CD4-positive, alpha-beta memory T cell (primary cell): ENCODE measurements around the gene LINGO3. TPM values are rescaled to one million over a fixed set of nuclear protein-coding genes. Genes with fewer than 3 reads are reported as not detected.
"Not testable (repeated sequence)": the region's sequence is repeated elsewhere in the genome, so short reads cannot be mapped to it uniquely, and the experiment has no call there.

Experiments used
- CTCF ChIA-PET: fragments of 350-600 bp; sonication (Branson Sonifier 250); formaldehyde crosslinking; loops from one replicate; lab custom pipeline; 2021; ENCODE audit warnings: inconsistent platforms; ENCODE audit not compliant: partially characterized antibody; lab: Charles Lee
- POLR2A ChIA-PET: fragments of 350-600 bp; sonication (Branson Sonifier 250); formaldehyde crosslinking; loops from one replicate; lab custom pipeline; 2021; ENCODE audit not compliant: partially characterized antibody; lab: Charles Lee
- DNase-seq, 5 donors: peaks; one replicate each; pipeline versions ENCODE4 v3.0.0 to v3.0.0-alpha.2; 2020 to 2022; ENCODE audit warnings: mixed read lengths in 1 of 5
- H3K27ac ChIP-seq: one replicate; pipeline ENCODE4 v1.7.0; 2013; ENCODE audit warnings: low read depth, low read length
- H3K27me3 ChIP-seq: 2 replicates; pipeline ENCODE4 v1.7.0; 2013; ENCODE audit warnings: mild to moderate bottlenecking, low read length, moderate library complexity; ENCODE audit not compliant: insufficient read depth
- H3K36me3 ChIP-seq: 2 replicates; pipeline ENCODE4 v1.7.0; 2013; ENCODE audit warnings: mild to moderate bottlenecking, low read length, moderate library complexity; ENCODE audit not compliant: insufficient read depth
- H3K4me1 ChIP-seq: 2 replicates; pipeline ENCODE4 v1.7.0; 2013; ENCODE audit warnings: mild to moderate bottlenecking, low read length, moderate library complexity; ENCODE audit not compliant: insufficient read depth
- H3K4me3 ChIP-seq, 2 donors: one replicate each; pipeline ENCODE4 v1.7.0; 2013; ENCODE audit warnings: low read length in 2 of 2, mild to moderate bottlenecking in 1 of 2
- H3K9me3 ChIP-seq, 2 donors: one replicate each; pipeline ENCODE4 v1.7.0; 2013; ENCODE audit warnings: low read length in 2 of 2, control low read depth in 1 of 2; ENCODE audit not compliant: control insufficient read depth in 1 of 2
- H3K27ac Mint-ChIP-seq, 7 donors: one replicate each; pipeline ENCODE4 v1.8.0; 2020 to 2021; ENCODE audit warnings: mixed read lengths in 7 of 7, mild to moderate bottlenecking in 6 of 7, inconsistent platforms in 3 of 7, moderate library complexity in 3 of 7
- H3K27me3 Mint-ChIP-seq, 2 donors: one replicate each; pipeline ENCODE4 v1.8.0; 2020 to 2021; ENCODE audit warnings: mixed read lengths in 2 of 2
- H3K36me3 Mint-ChIP-seq, 2 donors: one replicate each; pipeline ENCODE4 v1.8.0; 2020 to 2021; ENCODE audit warnings: mixed read lengths in 2 of 2, inconsistent platforms in 1 of 2, mild to moderate bottlenecking in 1 of 2
- H3K4me1 Mint-ChIP-seq, 4 donors: one replicate each; pipeline ENCODE4 v1.8.0; 2020 to 2021; ENCODE audit warnings: mixed read lengths in 4 of 4, mild to moderate bottlenecking in 1 of 4
- H3K4me3 Mint-ChIP-seq, 8 donors: one replicate each; pipeline ENCODE4 v1.8.0; 2020 to 2021; ENCODE audit warnings: mixed read lengths in 8 of 8, mild to moderate bottlenecking in 7 of 8, moderate library complexity in 6 of 8, inconsistent platforms in 3 of 8
- H3K9me3 Mint-ChIP-seq, 8 donors: one replicate each; pipeline ENCODE4 v1.8.0; 2020 to 2021; ENCODE audit warnings: mixed read lengths in 8 of 8, mild to moderate bottlenecking in 5 of 8, inconsistent platforms in 3 of 8, moderate library complexity in 1 of 8
- intact Hi-C: fragments of 100-400 bp; cut with micrococcal nuclease; formaldehyde crosslinking; loops from one replicate; pipeline ENCODE4 v1.15.1; 2023
- polyA plus RNA-seq, 2 donors: library from polyadenylated mRNA; unstranded; fragments of 300-500 nt; fragmentation: Illumina TruSeq; gene quantifications; one replicate each; pipeline ENCODE4 v1.2.3, GENCODE V29; 2021
- total RNA-seq, 2 experiments: library from RNA; stranded (reverse); gene quantifications; one replicate each; pipeline ENCODE4 v1.2.3, GENCODE V29; 2021

Gene LINGO3
- total and polyA plus RNA-seq, 4 experiments from 2014 or later = 0.46 to 7.1 (median 0.74) TPM

DNA sequence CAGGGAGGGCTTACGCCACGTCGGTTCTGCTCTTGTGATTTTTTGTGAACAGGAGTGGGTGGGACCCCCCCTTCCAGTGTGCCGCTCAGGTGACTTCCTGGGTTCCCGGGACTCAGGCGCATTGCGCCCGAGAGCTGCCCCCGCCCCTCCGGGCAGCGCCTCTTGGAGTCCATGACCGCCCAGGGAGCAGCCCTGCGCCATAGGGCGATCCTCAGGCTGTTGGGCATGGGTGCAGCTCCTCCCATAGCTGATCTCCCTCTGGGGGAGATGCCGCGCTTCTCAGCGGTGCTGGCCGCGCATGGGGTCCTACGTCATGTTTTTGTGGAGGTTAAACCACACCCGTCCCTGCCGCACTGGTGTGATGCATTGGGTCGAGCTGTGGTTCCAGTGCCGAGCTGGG lies 44.2 kb upstream of the LINGO3 start:
- H3K9me3 Mint-ChIP-seq = no peaks in the 10 kb centered on the region
- ChIA-PET CTCF (no interaction called here), POLR2A (no interaction called here)
- no peaks in the 10 kb centered on the region for H3K4me1 ChIP-seq
- H3K36me3 ChIP-seq = peaks cover 9% of the 10 kb centered on the region
- H3K9me3 ChIP-seq = no peaks in the 10 kb centered on the region
- no peak overlapping the region for H3K4me3 Mint-ChIP-seq
- DNase-seq = peak in 1 of 5 donors; percentile 1
- H3K27me3 Mint-ChIP-seq = no peaks in the 10 kb centered on the region
- H3K27me3 ChIP-seq = no peaks in the 10 kb centered on the region
- H3K36me3 Mint-ChIP-seq = peaks cover 0 to 1% of the 10 kb centered on the region in 2 donors
- H3K27ac ChIP-seq = no peak overlapping the region
- no peak overlapping the region for H3K27ac Mint-ChIP-seq
- H3K4me1 Mint-ChIP-seq = no peaks in the 10 kb centered on the region
- no peak overlapping the region for H3K4me3 ChIP-seq
- intact Hi-C loops = no loop called here

DNA sequence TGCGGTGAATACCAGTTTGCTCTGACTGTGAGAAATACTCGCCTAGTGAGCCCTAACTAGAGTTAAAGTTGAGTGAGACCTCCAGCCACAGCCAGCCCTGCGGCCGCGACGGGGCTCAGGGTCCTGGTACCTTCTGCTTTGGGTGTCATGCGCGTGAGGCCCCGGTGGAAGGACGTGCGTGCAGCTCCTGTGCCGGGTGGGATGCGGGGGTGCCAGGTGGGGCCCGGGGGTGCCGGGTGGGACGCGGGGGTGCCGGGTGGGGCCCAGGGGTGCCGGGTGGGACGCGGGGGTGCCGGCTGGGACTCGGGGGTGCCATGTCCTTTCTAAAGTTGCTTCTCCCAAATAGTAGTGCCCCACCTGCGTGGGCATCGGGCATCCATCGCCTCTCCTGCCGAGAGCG lies 43.6 kb upstream of the LINGO3 start:
- intact Hi-C loops = no loop called here
- H3K9me3 Mint-ChIP-seq = no peaks in the 10 kb centered on the region

DNA sequence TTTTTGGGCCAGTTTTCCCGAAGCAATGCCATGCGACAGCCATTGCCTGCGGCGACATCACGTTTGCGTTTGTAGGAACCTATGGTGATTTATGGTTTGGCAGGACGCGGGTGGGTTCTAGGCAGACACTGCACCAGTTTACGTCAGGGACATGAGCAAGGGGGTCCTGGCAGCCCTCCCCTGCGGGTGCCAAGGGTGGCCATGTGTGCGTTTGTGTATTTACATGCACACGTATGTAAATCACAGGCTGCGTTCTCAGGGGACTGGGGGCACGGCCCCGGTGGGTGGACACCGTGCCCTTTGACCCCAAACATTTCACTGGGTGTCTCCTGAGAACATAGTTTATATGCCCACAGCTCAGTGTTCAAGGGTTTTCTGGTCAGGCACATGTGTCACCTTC lies 42.7 kb upstream of the LINGO3 start:
- H3K4me1 Mint-ChIP-seq = no peaks in the 10 kb centered on the region
- Histone ChIP-seq H3K4me3 (no peak overlapping the region), H3K27me3 (no peaks in the 10 kb centered on the region), H3K9me3 (no peaks in the 10 kb centered on the region), H3K36me3 (peaks cover 9% of the 10 kb centered on the region), H3K4me1 (no peaks in the 10 kb centered on the region), H3K27ac (no peak overlapping the region)
- DNase-seq = no peak
- no peaks in the 10 kb centered on the region for H3K9me3 Mint-ChIP-seq
- POLR2A ChIA-PET = no interaction called here
- H3K27me3 Mint-ChIP-seq = no peaks in the 10 kb centered on the region
- H3K36me3 Mint-ChIP-seq = peaks cover 3 to 4% of the 10 kb centered on the region in 2 donors
- CTCF ChIA-PET = no interaction called here
- intact Hi-C loops = no loop called here
- no peak overlapping the region for H3K4me3 Mint-ChIP-seq
- no peak overlapping the region for H3K27ac Mint-ChIP-seq

More for the DNA sequence above, 43.6 kb upstream of the LINGO3 start:
- no peak overlapping the region for H3K4me3 Mint-ChIP-seq
- no peaks in the 10 kb centered on the region for H3K4me1 Mint-ChIP-seq
- Histone ChIP-seq H3K27me3 (no peaks in the 10 kb centered on the region), H3K36me3 (peaks cover 9% of the 10 kb centered on the region), H3K4me1 (no peaks in the 10 kb centered on the region), H3K9me3 (no peaks in the 10 kb centered on the region), H3K4me3 (no peak overlapping the region), H3K27ac (no peak overlapping the region)
- peaks cover 0 to 1% of the 10 kb centered on the region in 2 donors for H3K36me3 Mint-ChIP-seq
- peak in 1 of 5 donors; percentile 9 for DNase-seq
- ChIA-PET POLR2A (no interaction called here), CTCF (no interaction called here)
- no peaks in the 10 kb centered on the region for H3K27me3 Mint-ChIP-seq
- H3K27ac Mint-ChIP-seq = no peak overlapping the region

DNA sequence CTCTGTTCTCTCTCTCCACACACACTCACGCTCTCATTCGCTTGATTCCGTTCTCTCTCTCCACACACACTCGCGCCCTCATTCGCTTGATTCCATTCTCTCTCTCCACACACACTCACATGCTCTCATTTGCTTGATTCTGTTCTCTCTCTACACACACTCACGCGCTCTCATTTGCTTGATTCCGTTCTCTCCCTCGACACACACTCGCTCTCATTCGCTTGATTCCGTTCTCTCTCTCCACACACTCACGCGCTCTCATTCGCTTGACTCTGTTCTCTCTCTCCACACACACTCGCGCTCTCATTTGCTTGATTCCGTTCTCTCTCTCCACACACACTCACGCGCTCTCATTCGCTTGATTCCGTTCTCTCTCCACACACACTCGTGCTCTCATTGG lies 41.9 kb upstream of the LINGO3 start:
- POLR2A ChIA-PET, CTCF ChIA-PET: not testable (repeated sequence)

DNA sequence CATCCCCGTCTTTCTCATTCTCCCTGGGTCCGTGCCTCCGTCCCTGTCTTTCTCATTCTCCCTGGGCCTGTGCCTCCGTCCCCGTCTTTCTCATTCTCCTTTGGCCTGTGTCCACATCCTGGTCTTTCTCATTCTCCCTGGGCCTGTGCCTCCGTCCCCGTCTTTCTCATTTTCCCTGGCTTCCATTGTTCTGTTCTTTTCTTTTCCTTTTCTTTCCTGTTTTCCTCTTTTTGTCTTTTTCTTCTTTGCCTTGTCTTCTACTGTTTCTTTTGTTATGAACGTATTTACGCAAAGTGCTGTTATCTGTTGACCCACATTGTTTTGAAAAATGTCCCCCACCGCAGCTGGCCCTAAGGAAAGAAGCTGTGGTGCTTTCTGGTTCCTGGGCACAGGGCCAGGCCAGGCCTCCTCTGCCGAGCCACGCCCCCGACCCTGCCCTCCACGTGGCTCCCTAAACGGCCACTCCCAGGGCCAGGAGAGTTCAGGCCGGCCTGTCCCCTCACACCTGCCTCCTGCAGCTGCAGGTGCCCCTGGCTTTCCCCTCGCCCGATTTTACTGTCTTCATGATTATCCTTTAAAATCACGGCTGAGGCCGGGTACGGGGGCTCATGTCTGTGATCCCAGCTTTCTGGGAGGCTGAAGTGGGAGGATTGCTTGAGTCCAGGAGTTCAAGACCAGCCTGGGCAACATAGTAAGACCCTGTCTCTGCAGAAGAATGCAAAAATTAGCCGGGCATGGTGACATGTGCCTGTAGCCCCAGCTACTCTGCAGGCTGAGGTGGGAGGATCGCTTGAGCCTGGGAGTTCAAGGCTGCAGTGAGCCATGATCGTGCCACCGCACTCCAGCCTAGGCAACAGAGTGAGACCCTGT lies 38.1 kb upstream of the LINGO3 start:
- Mint-ChIP-seq H3K4me1 (no peaks in the 10 kb centered on the region), H3K4me3 (no peak overlapping the region), H3K27ac (peak overlapping the region in 2 of 7 donors; percentile 11 to 25), H3K36me3 (peaks cover 3% of the 10 kb centered on the region in 2 donors), H3K27me3 (no peaks in the 10 kb centered on the region), H3K9me3 (no peaks in the 10 kb centered on the region)
- CTCF ChIA-PET = interaction anchor here (0.8 kb wide), 1 partner anchor 48 kb away, joined by 3 read pairs; no protein-coding TSS in a partner anchor
- POLR2A ChIA-PET = no interaction called here
- no peak for DNase-seq
- H3K4me1 ChIP-seq = no peaks in the 10 kb centered on the region
- H3K27ac ChIP-seq = no peak overlapping the region
- intact Hi-C loops = no loop called here
- H3K4me3 ChIP-seq = no peak overlapping the region
- H3K36me3 ChIP-seq = peaks cover 9% of the 10 kb centered on the region
- no peaks in the 10 kb centered on the region for H3K9me3 ChIP-seq
- H3K27me3 ChIP-seq = no peaks in the 10 kb centered on the region

More for the DNA sequence above, 41.9 kb upstream of the LINGO3 start:
- H3K4me3 ChIP-seq, H3K4me1 Mint-ChIP-seq, H3K36me3 Mint-ChIP-seq, DNase-seq, H3K4me1 ChIP-seq, H3K27ac Mint-ChIP-seq, H3K36me3 ChIP-seq, H3K27ac ChIP-seq, intact Hi-C loops, H3K27me3 ChIP-seq, H3K4me3 Mint-ChIP-seq, H3K9me3 ChIP-seq, H3K27me3 Mint-ChIP-seq, H3K9me3 Mint-ChIP-seq: not testable (repeated sequence)

DNA sequence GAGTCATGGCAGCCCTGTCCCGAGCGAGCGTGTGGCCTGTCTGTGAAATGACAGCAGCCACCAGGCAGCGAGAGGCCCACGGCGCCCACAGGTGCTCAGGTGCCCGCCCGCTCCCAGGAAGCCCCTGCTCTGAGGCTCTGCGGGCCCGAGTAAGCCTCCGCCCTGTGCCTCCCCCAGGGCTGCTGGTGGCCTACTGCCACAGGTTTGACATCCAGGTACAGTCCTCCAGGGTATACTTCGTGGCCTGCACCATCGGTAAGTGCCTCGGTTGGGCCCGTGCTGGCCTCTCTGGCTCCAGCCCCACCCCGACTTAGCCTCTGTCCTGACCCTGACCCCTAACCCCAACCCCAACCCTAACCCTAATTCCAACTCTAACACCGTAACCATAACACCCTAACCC lies 37.1 kb upstream of the LINGO3 start:
- DNase-seq = no peak
- Histone ChIP-seq H3K4me3 (no peak overlapping the region), H3K27me3 (no peaks in the 10 kb centered on the region), H3K4me1 (no peaks in the 10 kb centered on the region), H3K27ac (no peak overlapping the region), H3K36me3 (peaks cover 4% of the 10 kb centered on the region), H3K9me3 (no peaks in the 10 kb centered on the region)
- Mint-ChIP-seq H3K9me3 (no peaks in the 10 kb centered on the region), H3K4me1 (no peaks in the 10 kb centered on the region), H3K4me3 (no peak overlapping the region), H3K27me3 (no peaks in the 10 kb centered on the region), H3K27ac (no peak overlapping the region), H3K36me3 (peaks cover 3% of the 10 kb centered on the region in 2 donors)
- ChIA-PET POLR2A (no interaction called here), CTCF (no interaction called here)
- intact Hi-C loops = no loop called here

DNA sequence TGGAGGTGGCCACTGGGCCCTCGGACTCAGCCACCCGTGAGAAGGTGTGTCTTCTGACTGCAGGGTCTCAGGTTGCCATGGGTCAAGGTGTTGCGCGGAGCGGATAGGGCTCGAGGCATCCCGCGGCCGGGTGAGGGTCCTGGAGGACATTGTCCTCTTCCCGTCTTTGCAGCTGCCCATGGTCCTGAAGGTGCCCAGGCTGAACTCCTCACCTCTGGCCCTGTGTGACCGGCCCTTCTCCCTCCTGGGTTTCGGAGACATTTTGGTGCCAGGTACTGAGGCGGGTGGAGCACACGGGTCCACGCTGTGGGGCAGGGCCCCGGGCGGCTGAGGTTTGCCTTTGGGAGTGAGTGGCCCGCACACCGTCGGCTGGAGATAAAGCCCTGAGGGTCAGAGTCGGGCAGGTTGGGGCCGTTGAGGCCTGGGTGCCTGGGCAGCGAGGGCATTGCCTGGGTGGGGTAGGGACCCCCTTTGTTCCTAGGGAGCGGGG lies 36.5 kb upstream of the LINGO3 start:
- H3K36me3 ChIP-seq = no peaks in the 10 kb centered on the region
- no peak overlapping the region for H3K27ac ChIP-seq
- H3K27ac Mint-ChIP-seq = no peak overlapping the region
- intact Hi-C loops = no loop called here
- peaks cover 3% of the 10 kb centered on the region in 2 donors for H3K36me3 Mint-ChIP-seq
- no peak overlapping the region for H3K4me3 ChIP-seq
- DNase-seq = no peak
- ChIA-PET CTCF (no interaction called here), POLR2A (no interaction called here)
- no peaks in the 10 kb centered on the region for H3K9me3 ChIP-seq
- no peaks in the 10 kb centered on the region for H3K27me3 ChIP-seq
- H3K4me1 Mint-ChIP-seq = no peaks in the 10 kb centered on the region
- H3K4me1 ChIP-seq = no peaks in the 10 kb centered on the region
- no peaks in the 10 kb centered on the region for H3K9me3 Mint-ChIP-seq
- no peaks in the 10 kb centered on the region for H3K27me3 Mint-ChIP-seq
- H3K4me3 Mint-ChIP-seq = no peak overlapping the region
